Activated CD4-positive, alpha-beta T cell treated with anti-CD3 and anti-CD28 coated beads for 24 hours (primary cell): ENCODE results near the gene DPY30.
A peak's percentile ranks its signal among the peaks of the same experiment; 100 is the strongest.
"Not testable (repeated sequence)": the region's sequence is repeated elsewhere in the genome, so short reads cannot be mapped to it uniquely, and the experiment has no call there.

Experiments used
- DNase-seq, 2 donors: peaks; one replicate each; pipeline ENCODE4 v3.0.0-alpha.2; 2020; ENCODE audit warnings: low read depth in 2 of 2

DPY30 gene

DNA sequence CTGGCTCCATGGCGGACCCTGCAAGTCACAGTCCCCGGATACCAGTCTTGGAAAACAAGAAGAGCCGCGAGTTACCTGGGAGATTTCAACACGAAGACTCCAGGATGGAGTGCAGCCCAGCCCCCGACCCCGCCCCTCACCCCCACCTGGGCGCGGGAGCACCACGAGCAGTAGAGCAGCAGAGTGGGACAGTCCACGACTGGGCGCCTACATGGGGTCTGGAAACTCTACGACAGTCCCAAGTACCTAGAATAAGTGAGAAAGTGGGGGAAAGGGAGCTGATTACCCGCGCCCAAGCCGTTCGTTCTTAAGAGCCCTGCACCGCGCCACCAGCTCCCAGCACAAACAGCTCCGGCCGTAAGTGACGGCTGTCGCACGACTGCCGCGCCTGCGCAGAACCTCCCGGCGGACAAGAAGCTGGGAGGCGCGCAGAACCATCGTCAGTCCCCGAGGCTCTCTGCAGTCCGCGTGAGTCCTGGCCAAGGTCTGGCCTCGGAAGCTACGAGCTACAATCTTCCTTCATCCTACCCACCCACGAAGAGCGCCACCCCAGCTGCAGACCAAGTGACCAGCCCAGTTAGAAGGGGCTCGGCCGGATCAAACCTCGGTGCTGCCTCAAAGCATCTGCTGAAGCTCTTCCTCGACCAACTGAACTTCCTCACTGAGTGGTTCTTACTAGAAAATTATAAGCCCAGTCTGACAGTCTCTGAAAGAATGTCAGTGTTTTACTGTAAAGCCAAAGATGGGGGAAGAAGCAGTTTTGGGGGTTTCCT lies at the start of gene DPY30:
Gene DPY30 (minus strand): TSS at position 359 of the 773 bp plus-strand sequence. CDS start 349 bp downstream, at position 10.
- DNase-seq: peak; percentile 85 to 86

DNA sequence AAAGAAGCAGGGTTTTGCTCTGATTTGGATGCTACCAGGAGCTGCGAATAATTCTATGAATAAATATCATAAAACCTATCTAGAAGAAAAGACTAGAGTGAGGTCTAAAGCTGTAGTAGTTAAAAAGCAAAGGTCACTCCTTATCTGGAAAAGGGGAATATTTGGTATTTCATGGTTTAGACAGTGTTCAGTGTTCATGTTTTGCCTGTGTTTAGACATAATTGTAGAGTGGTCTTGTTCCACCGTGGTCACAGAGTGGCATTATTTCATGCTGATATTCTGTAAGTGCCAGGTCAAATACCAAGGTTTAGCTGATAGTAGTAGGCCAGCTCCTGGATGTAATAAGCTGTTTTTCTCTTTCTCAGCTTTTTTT lies 34.5 kb upstream of the DPY30 start:
- no peak for DNase-seq

DNA sequence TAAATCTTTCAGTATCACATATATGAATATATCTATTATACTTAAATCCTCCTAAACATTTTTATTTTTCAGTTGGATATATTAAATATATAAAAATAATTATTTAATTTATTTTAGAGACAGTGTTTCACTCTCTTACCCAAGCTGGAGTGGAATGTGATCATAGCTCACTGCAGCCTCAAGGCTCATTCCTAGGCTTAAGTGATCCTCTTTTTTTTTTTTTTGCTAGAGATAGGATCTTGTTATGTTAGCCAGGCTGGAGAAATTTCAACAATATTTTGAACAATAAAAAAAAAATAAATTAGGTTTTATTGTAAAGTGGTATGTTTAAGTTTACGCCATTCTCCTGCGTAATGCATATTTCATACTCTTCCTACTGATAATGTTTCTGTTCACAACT lies 27.9 kb upstream of the DPY30 start:
- DNase-seq: no peak

DNA sequence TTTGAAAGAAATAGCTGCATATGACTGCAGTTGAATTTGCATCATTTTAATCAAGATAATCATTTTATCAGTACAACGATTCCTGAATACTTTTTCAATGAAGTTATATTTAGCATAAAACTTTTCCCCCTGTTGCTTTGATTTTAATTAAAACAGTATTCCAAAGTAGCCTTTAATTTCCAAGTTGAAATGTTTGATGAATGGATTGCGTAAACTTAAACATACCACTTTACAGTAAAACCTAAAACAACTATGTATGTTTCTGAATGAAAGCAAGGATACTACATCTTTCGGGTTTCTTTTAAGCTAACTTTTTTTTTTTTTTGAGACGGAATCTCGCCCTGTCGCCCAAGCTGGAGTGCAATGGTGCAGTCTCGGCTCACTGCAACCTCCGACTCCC lies 25.1 kb upstream of the DPY30 start:
- DNase-seq: no peak

DNA sequence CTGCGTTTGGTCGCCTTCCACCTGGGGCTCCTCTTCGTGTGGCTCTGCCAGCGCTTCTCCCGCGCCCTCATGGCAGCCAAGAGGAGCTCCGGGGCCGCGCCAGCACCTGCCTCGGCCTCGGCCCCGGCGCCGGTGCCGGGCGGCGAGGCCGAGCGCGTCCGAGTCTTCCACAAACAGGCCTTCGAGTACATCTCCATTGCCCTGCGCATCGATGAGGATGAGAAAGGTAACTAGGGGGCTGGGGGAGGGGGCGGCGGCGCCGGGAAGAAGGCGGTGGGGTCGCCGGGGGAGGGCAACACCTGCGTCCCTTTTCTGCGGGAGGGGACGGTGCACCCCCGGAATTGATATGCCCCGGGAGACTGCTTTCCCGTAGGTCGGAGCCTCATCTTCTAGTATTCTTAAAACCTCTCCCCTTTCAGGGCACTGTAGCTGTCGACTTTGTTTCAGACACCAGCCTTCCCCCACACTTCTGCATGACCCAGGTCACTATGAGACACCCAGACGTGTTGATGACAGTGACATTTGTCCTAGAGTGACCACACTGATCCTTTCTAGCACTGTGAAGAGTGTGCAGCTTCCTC lies 24.5 kb upstream of the DPY30 start:
- DNase-seq: no peak

DNA sequence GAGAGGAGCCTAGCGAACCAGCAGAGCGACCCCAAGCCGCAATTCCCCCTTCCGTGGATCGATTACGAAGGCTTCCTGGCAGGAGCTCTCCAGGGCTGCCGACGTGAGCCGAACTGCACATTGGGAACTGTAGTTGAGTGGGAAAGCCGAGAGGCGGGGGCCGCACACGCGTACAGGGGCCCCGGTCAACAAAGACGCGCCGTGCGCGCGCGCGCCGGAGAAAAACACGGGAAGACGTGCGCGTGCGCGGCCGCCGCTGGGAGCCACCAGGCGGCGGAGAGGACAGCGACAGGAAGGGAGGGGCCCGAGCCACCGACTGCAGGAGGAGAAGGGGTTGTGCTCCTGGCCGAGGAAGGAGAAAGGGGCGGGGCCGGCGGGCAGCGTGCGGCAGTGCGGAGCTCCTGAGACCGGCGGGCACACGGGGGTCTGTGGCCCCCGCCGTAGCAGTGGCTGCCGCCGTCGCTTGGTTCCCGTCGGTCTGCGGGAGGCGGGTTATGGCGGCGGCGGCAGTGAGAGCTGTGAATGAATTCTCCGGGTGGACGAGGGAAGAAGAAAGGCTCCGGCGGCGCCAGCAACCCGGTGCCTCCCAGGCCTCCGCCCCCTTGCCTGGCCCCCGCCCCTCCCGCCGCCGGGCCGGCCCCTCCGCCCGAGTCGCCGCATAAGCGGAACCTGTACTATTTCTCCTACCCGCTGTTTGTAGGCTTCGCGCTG lies 23.9 kb upstream of the DPY30 start, which contains the start of gene SPAST:
Gene SPAST (plus strand): TSS at position 247 of the 711 bp plus-strand sequence. CDS start 276 bp downstream, at position 523.
- DNase-seq: peak; percentile 95

DNA sequence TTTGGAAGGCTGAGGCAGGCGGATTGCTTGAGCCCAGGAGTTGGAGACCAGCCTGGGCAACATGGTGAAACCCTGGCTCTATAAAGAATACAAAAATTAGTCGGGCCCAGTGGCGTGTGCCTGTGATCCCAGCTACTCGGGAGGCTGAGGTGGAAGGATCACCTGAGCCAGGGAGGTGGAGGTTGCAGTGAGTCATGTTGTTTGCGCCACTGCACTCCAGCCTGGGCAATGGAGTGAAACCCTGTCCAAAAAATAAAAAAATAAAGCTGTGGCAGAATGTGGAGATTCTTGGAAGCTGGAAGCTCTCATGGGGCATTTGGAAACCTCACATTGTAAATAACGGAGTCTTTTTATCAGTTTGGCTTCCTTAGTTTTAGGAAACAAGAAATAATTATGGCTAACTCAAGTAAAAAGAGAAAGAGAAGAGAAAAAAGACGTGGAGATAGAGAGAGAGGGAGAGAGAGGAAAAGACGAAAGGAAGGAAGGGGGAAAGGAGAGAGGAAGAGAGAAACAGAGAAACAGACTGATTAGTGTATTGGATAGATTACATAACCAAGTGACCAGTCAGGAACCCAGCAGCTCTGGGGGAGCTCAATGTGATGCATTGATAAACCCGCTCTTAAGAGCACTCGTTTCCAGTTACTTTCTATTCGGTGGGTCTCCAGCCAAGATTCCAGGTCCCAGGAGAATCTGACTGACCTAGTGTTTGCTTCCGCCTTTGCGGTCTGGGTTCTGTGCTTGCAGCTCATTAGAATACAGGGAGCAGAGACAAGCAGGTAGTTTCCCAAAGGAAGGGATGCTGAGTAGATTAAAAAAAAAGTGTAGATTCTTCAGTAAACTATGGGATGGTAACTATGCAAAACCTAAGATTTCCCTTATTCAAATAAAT lies 22.6 kb upstream of the DPY30 start:
- DNase-seq: no peak

DNA sequence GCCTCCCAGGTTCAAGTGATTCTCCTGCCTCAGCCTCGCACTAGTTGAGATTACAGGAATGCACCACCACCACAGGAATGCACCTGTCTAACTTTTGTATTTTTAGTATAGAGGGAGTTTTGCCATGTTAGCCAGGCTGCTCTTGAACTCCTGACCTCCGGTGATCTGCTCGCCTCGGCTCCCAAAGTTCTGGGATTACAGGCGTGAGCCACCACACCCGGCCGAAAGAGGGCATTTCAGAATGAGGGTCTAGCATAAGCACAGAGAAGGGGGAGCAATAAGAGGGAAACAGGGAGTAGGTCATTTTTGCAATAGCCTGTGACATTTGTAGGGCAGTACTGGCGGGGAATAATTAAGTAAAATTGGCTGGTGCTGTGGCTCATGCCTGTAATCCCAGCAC lies 21.8 kb upstream of the DPY30 start:
- no peak for DNase-seq

DNA sequence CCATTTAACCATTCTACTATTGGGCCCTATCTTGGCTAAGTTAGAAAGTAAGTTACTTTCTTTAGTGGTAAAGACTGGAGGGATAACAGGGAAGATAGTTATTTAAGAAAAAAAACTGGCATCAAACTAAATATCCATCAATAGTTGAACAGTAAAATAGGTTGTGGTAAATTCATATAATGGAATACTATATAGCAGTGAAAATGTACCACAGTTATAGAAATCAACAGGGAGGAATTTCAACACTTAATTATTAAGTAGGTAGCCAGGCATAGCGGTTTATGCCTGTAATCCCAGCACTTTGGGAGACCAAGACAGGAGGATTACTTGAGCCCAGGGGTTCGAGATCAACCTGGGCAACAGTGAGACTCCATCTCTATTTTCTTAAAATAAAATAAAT lies 20.7 kb upstream of the DPY30 start:
- DNase-seq: no peak

DNA sequence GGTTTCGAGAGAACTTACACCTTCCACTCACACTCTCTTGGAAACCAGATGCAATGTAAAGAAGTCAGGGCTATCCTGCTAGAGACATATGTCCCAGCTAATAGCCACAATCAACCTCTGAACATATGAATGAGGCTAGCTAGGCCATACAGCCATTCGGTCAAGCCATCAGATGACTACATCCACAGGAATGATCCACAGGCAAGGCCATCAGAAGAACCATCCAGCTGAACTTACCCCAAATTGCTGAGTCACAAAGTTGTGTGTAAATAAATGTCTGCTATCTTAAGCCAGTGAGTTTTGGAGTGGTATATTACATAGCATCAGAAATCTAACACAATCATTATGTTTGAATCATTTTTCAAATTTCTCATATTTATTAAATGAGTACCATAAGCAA lies 18.5 kb upstream of the DPY30 start:
- DNase-seq: no peak

DNA sequence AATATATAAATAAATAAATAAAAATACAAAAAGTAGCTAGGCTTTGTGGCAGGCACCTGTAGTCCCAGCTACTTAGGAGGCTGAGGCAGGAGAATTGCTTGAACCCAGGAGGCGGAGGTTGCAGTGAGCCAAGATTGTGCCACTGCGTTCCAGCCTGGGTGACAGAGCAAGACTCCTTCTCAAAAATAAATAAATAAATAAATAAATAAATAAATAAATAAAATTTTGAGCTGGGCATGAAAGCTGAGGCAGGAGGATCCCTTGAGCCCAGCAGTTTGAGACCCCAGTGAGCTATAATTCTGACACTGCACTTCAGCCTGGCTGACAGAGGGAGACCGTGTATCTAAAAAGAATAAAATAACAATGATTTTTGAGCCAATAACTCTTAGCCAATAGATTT lies 15.0 kb upstream of the DPY30 start:
- DNase-seq: not testable (repeated sequence)

DNA sequence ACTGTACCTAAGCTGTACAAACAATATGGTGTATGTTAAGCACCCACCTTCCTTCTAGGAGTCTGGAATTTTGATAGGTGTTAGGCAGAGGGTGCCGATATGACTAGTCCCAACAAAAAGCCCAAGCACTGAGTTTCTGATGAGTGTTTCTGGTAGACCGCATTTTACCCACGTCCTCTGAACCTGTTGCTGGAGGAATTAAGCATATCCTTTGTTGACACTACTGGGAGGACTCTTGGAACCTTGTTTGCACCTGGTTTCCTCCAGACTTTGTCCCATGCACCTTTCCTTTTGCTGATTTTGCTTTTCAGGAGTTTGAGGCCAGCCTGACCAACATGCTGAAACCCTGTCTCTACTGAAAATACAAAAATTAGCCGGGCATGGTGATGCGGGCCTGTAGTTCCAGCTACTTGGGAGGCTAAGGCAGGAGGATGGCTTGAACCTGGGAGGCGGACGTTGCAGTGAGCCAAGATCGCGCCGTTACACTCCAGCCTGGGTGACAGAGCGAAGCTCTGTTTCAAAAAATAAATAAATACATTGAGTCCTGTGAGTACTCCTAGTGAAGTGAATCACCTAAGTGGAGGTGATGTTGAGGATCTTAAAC lies 12.3 kb upstream of the DPY30 start:
- no peak for DNase-seq

DNA sequence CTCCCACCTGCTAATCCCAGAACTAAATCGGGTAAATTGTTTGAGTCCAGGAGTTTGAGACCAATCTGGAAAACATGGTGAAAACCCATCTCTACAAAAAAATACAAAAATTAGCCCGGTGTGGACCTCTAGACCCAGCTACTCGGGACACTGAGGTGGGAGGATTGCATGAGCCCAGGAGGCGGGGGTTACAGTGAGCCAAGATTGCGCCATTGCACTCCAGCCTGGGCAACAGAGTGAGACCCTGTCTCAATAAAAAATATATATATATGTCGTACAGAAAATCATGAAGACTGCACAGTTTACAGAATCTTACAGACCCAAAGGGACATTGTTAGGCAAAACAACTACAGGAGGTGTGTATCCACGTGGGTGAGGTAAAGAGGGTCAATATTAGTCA lies 4.0 kb upstream of the DPY30 start:
- DNase-seq: no peak

DNA sequence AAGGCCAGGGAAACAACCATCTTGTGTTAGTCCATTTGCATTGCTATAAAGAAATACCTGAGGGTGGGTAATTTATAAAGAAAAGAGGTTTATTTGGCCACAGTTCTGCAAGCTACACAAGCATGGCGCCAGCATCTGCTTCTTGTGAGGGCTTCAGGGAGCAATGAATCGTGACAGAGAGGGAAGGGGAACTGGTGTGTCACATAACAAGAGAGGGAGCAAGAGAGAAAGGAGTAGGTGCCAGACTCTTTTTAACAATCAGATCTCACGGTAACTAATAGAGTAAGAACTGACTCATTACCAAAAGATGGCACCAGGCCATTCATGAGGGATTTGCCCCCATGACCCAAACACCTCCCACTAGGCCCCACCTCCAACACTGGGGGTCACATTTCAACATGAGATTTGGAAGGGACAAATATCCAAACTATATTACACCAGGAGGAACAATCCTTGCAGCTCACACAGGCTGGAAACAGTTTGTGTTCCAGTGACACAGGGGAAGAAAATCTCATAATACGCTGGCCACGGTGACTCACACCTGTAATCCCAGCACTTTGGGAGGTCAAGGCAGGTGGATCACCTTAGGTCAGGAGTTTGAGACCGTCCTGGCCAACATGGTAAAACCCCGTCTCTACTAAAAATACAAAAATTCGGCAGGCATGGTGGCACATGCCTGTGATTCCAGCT lies 5.3 kb downstream of the DPY30 start:
- not testable (repeated sequence) for DNase-seq

DNA sequence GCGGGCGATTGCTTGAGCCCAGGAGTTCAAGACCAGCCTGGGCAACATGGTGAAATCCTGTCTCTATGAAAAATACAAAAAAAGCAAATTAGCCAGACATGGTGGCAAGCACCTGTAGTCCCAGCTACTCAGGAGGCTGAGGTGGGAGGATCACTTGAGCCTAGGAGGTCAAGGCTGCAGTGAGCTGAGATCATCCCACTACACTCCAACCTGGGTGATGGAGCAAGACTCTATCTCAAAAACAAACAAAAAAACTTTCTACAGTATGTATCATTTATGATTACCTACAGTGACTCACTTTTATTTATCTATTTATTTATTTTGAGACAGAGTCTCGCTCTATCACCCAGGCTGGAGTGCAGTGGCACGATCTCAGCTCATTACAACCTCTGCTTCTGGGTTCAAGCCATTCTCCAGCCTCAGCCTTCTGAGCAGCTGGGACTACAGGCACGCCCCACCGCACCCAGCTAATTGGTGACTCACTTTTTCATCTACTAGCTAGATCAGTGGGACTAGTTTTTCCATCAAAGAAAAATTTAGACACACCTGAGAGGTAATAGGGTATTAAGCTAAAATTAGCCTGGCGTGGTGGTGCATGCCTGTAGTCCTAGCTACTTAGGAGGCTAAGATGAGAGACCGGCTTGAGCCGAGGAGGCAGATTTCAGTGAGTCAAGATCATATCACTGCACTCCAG lies 20.7 kb downstream of the DPY30 start:
- not testable (repeated sequence) for DNase-seq

DNA sequence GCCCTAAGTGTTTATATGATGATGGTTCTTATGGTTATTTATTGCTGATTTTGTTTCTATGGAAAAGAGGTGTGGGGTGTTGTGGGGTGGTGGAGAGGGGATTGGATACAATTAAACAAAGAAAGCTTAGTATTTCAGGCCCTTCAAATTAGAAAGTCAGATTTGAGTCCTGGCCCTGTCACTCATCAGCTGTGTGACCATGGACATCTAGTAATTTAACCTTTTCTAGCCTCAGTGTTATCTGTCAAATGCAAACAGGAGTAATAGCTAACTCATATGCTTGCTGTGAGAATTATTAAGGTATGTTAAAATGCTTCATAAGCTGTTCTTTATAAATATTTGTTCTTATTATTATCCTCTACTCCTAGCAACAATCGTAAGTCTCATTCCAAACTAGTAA lies 26.7 kb downstream of the DPY30 start:
- no peak for DNase-seq

DNA sequence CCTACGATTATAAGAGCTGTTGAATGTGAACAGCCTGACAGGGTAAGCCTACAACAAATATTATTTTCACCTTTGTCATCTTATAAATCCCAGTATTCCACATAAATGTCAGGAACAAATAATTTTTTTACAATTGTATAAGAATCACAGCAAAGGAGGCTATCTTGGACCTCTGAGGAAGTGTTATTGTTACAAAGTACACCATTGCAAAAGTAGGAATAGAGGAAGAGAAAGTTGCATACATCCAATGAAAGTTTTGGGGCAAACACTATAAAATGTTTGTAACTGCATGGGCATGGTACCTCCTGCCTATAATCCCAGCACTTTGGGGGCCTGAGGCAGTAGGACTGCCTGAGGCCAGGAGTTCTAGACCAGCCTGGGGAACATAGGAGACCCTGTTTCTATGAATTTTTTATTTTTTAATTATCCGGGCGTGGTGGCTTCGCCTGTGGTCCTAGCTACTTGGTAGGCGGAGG lies 28.1 kb downstream of the DPY30 start:
- no peak for DNase-seq

DNA sequence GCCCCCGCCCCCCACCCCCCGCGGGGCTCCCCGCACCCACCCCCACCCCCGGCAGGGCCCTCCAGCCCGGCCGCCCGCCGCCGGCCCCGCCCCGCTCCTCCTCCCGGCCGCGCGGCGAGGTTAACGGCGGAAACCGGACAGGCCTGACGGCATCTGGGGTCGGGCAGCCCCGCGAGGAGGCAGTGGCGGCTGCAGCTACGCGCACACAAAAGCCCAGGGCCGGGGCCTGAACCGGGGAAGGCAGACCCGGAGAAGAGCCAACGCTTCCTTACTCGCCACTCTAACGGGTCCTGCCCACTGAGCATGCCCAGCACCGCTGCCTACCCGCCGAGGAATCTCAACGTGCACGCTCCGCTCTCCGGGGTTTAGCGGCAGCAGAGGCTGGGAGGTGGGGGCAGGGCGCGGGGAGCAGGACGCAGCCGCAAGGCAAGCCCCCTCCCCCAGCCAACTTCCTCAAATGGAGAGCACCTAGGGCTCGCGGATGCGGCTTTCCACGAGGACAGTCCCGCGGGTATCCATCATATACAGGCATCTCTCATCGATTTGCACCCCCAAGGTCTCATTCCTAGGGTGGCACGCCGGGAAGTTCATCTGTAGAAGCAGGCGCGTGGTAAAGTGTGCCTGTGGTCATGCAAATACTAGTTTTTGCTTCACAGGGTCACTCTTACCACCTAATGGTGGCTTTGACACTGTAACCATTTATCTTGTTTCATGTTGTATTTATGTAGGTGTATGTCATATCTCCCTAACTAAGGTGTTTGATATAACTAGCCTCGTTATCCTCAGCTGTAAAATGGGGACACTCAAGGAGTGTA lies 28.7 kb downstream of the DPY30 start, which contains the start of gene MEMO1:
Gene MEMO1 (minus strand): TSS at position 339 of the 815 bp plus-strand sequence. CDS start 761 bp downstream, outside the sequence.
- peak; percentile 90 to 92 for DNase-seq

DNA sequence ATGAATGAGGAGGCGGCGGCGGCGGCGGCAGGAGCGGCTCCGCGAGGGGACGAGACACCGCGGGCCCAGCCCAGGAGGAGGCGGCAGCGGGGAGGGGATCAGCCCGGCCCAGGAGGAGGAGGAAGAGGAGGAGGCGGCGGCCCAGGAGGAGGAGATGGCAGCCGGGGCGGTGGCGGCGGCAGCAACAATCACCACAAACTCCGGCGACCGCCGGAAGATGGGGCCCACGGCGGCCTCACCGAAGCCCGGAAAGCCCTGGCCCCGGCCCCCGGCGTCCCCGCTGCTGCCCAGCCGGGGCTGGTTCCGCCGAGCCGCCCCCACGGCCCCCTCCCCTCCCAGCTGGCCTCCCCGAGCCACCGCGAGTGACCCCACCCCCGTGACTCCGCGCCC lies 29.3 kb downstream of the DPY30 start:
- DNase-seq: peak; percentile 24 to 47
